Endothelial cell (in vitro differentiated cells): ENCODE results near the gene LINGO3. TPM values are rescaled to one million over a fixed set of nuclear protein-coding genes. Genes with fewer than 3 reads are reported as not detected.
"Not testable (repeated sequence)": the region's sequence is repeated elsewhere in the genome, so short reads cannot be mapped to it uniquely, and the experiment has no call there.

Source experiments
- DNase-seq: peaks from one replicate; pipeline ENCODE4 v3.0.0; 2021; ENCODE audit warnings: low spot score
- H3K27ac Mint-ChIP-seq: one replicate; pipeline ENCODE4 v1.8.0; 2021; ENCODE audit warnings: mixed read lengths, inconsistent platforms; ENCODE audit not compliant: unreplicated experiment
- H3K27me3 Mint-ChIP-seq: one replicate; pipeline ENCODE4 v1.8.0; 2021; ENCODE audit warnings: mild to moderate bottlenecking, moderate library complexity, mixed read lengths, inconsistent platforms; ENCODE audit not compliant: unreplicated experiment
- H3K36me3 Mint-ChIP-seq: one replicate; pipeline ENCODE4 v1.8.0; 2021; ENCODE audit warnings: mild to moderate bottlenecking, low read depth, mixed read lengths, inconsistent platforms; ENCODE audit not compliant: unreplicated experiment
- H3K4me1 Mint-ChIP-seq: one replicate; pipeline ENCODE4 v1.8.0; 2021; ENCODE audit warnings: mild to moderate bottlenecking, mixed read lengths, inconsistent platforms; ENCODE audit not compliant: unreplicated experiment
- H3K4me3 Mint-ChIP-seq: one replicate; pipeline ENCODE4 v1.8.0; 2021; ENCODE audit warnings: mild to moderate bottlenecking, mixed read lengths, inconsistent platforms; ENCODE audit not compliant: unreplicated experiment
- H3K9me3 Mint-ChIP-seq: one replicate; pipeline ENCODE4 v1.8.0; 2021; ENCODE audit warnings: mixed read lengths, inconsistent platforms; ENCODE audit not compliant: unreplicated experiment
- CTCF ChIP-seq: fragments of 200-600 bp; sonication (generic); IDR thresholded peaks from one replicate; pipeline ENCODE4 v1.5.0; 2021; ENCODE audit warnings: antibody characterized with exemption; ENCODE audit not compliant: unreplicated experiment
- total RNA-seq: library from RNA; stranded (reverse); fragmentation: NEBNext Ultra II Directional; extraction: Animal tissue kit (Norgen Biotek cat#: 25700); gene quantifications from one replicate; pipeline ENCODE4 v1.2.1, GENCODE V29; 2021; ENCODE audit not compliant: unreplicated experiment

The LINGO3 gene
- total RNA-seq, 1 donor from 2014 or later: not detected

- Mint-ChIP-seq H3K27me3 (peaks cover 10% of the 10 kb centered on the region), H3K4me3 (no peak overlapping the region), H3K27ac (no peak overlapping the region), H3K4me1 (peaks cover 12% of the 10 kb centered on the region), H3K9me3 (no peaks in the 10 kb centered on the region), H3K36me3 (no peaks in the 10 kb centered on the region)
- TF ChIP-seq CTCF: no peak
- DNase-seq: no peak
These were observed 21.4 kb downstream of the LINGO3 start for GRCh38 chr19:2286402-2287140.

- DNase-seq: no peak
- TF ChIP-seq CTCF: no peak
- H3K9me3 Mint-ChIP-seq: no peaks in the 10 kb centered on the region
- peaks cover 7% of the 10 kb centered on the region for H3K27me3 Mint-ChIP-seq
- no peaks in the 10 kb centered on the region for H3K36me3 Mint-ChIP-seq
- no peak overlapping the region for H3K27ac Mint-ChIP-seq
- no peak overlapping the region for H3K4me3 Mint-ChIP-seq
- H3K4me1 Mint-ChIP-seq: peaks cover 8% of the 10 kb centered on the region
These were observed 24.0 kb downstream of the LINGO3 start for GRCh38 chr19:2283835-2284507.

GRCh38 chr19:2282862-2283237 lies 25.1 kb downstream of the LINGO3 start:
- TF ChIP-seq CTCF: no peak
- H3K36me3 Mint-ChIP-seq: no peaks in the 10 kb centered on the region
- H3K9me3 Mint-ChIP-seq: no peaks in the 10 kb centered on the region
- H3K27ac Mint-ChIP-seq: no peak overlapping the region
- peaks cover 5% of the 10 kb centered on the region for H3K4me1 Mint-ChIP-seq
- no peak for DNase-seq
- H3K27me3 Mint-ChIP-seq: peaks cover 2% of the 10 kb centered on the region
- peak overlapping the region; percentile 82 for H3K4me3 Mint-ChIP-seq

- Mint-ChIP-seq H3K27me3 (peaks cover 2% of the 10 kb centered on the region), H3K9me3 (no peaks in the 10 kb centered on the region), H3K36me3 (peaks cover 2% of the 10 kb centered on the region), H3K4me1 (peaks cover 5% of the 10 kb centered on the region), H3K27ac (no peak within 1 kb of the TSS), H3K4me3 (peak within 1 kb of the TSS; percentile 82)
- no peak for TF ChIP-seq CTCF
- peak; percentile 73 for DNase-seq
These were observed 25.7 kb downstream of the LINGO3 start, which contains the start of gene PEAK3 for GRCh38 chr19:2282062-2282861. PEAK3 (minus strand) TSS chr19:2282175; CDS start chr19:2280931, 1,244 bp downstream.

GRCh38 chr19:2281265-2282061 lies 26.5 kb downstream of the LINGO3 start:
- peak overlapping the region; percentile 56 for H3K4me3 Mint-ChIP-seq
- DNase-seq, H3K27ac Mint-ChIP-seq, H3K27me3 Mint-ChIP-seq, H3K36me3 Mint-ChIP-seq, H3K9me3 Mint-ChIP-seq, H3K4me1 Mint-ChIP-seq: not testable (repeated sequence)
